Type B pancreatic cell (in vitro differentiated cells): ENCODE results near the gene PRR15. TPM values are rescaled to one million over a fixed set of nuclear protein-coding genes. Genes with fewer than 3 reads are reported as not detected.
"Not testable (repeated sequence)": the region's sequence is repeated elsewhere in the genome, so short reads cannot be mapped to it uniquely, and the experiment has no call there.

ENCODE experiments used
- DNase-seq: peaks from one replicate; pipeline ENCODE4 v3.0.0; 2021; ENCODE audit warnings: mixed read lengths; ENCODE audit not compliant: unreplicated experiment; ENCODE audit errors: extremely low spot score
- H3K27ac Mint-ChIP-seq: 2 replicates; pipeline ENCODE4 v1.8.0; 2021; ENCODE audit warnings: mild to moderate bottlenecking, mixed read lengths
- H3K27me3 Mint-ChIP-seq: 2 replicates; pipeline ENCODE4 v1.8.0; 2021; ENCODE audit warnings: mixed read lengths
- H3K36me3 Mint-ChIP-seq: 2 replicates; pipeline ENCODE4 v1.8.0; 2021; ENCODE audit warnings: mixed read lengths
- H3K4me1 Mint-ChIP-seq: one replicate; pipeline ENCODE4 v1.8.0; 2021; ENCODE audit warnings: mixed read lengths; ENCODE audit not compliant: unreplicated experiment
- H3K4me3 Mint-ChIP-seq: 2 replicates; pipeline ENCODE4 v1.8.0; 2021; ENCODE audit warnings: mild to moderate bottlenecking, mixed read lengths
- H3K9me3 Mint-ChIP-seq: 2 replicates; pipeline ENCODE4 v1.8.0; 2021; ENCODE audit warnings: mixed read lengths
- long read RNA-seq: library from polyadenylated mRNA; unstranded; transcript quantifications from one replicate; pipeline ENCODE4 v2.0.0, GENCODE V29; 2020
- total RNA-seq: library from RNA; stranded (reverse); gene quantifications from 2 replicates; pipeline ENCODE4 v1.2.1, GENCODE V29; 2021; ENCODE audit warnings: low replicate concordance
- TF ChIP-seq, protein P1 (sequence below): fragments of 200-600 bp; sonication (generic); conservative IDR thresholded peaks from 2 replicates; pipeline ENCODE4 v1.5.0; 2021; ENCODE audit warnings: antibody characterized with exemption, mild to moderate bottlenecking

PRR15 gene, protein sequence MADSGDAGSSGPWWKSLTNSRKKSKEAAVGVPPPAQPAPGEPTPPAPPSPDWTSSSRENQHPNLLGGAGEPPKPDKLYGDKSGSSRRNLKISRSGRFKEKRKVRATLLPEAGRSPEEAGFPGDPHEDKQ
- 10.8 and 36.0 TPM in 2 replicates for total RNA-seq
- long read RNA-seq, partial matches to known transcripts, result 0 of 3 reads
- long read RNA-seq, other reads (novel, unspliced or antisense), result 1 of 3 reads

DNA sequence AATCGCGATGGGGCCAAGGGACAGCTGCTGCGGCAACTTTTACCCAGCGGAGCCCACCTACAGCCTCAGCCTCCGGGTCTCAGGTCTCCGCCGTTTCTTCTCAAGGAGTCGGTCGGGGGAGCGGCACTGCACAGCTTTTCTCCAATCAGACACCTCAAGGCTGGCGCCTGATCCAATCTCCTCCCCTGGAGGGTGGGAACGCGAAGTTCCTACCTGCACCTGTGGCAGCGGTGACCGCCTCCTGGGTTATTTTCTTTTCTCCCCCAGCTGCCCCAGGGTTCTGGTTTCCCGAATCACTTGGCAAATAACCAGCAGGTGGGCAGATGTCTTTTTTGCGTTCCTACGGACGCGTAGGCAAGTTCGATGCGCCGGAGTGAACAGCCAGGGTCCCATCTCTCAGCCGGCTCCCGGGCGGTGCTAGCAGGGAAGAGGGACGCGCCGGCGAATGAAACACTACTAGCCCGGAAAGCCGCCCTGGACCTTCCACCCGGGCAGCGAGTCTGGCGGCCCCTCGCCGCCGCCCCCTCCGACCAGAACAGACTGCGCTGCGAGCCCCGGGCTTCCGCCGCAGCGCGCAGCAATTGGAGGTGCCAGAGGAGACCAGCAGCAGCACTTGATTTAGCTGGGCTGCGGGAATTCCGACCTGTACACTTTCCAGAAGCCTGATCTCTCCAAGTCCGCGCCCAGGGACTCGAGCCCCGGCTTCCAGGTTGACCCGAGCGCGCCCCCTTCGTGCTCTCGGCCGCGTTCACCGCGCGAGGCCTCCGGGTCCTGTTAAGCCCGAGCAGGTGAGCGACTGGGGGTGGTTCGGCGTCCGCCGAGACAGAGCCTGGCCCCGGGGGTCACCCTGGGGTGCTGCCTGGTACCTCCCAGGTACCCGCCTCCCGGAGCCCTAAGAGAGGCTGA lies at the start of gene PRR15:
TSS of gene PRR15 (plus strand) at position 246 of the 906 bp plus-strand sequence. CDS start 2,495 bp downstream, outside the sequence.
- peak; percentile 72 for DNase-seq
- H3K4me3 Mint-ChIP-seq, result peak within 1 kb of the TSS; percentile 99
- no peaks in the 10 kb centered on the region for H3K9me3 Mint-ChIP-seq
- H3K36me3 Mint-ChIP-seq, result peaks cover 3% of the 10 kb centered on the region
- H3K27me3 Mint-ChIP-seq, result peaks cover 43% of the 10 kb centered on the region
- TF ChIP-seq, protein P1, sequence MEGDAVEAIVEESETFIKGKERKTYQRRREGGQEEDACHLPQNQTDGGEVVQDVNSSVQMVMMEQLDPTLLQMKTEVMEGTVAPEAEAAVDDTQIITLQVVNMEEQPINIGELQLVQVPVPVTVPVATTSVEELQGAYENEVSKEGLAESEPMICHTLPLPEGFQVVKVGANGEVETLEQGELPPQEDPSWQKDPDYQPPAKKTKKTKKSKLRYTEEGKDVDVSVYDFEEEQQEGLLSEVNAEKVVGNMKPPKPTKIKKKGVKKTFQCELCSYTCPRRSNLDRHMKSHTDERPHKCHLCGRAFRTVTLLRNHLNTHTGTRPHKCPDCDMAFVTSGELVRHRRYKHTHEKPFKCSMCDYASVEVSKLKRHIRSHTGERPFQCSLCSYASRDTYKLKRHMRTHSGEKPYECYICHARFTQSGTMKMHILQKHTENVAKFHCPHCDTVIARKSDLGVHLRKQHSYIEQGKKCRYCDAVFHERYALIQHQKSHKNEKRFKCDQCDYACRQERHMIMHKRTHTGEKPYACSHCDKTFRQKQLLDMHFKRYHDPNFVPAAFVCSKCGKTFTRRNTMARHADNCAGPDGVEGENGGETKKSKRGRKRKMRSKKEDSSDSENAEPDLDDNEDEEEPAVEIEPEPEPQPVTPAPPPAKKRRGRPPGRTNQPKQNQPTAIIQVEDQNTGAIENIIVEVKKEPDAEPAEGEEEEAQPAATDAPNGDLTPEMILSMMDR, result no peak
- H3K27ac Mint-ChIP-seq, result peak within 1 kb of the TSS; percentile 94
- peaks cover 17% of the 10 kb centered on the region for H3K4me1 Mint-ChIP-seq

DNA sequence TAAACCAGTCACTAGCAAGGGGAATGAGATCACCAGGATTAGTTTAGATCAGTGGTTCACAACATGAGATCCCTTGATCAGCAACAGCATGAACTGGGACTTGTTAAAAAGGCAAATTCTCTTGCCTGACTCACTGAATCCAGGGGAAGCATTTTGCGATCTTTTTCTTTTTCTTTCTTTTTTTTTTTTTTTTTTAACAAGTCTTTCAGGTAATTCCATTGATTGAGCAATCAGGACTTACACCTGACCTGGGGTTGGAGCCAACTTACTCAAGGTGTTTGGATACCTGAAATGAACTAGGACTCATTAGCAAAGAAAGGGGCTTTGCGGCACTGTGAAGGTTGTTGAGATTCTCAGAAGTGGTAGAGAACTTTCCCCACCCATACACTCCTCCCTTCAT lies 47.1 kb upstream of the PRR15 start:
- TF ChIP-seq, protein P1, result no peak
- no peaks in the 10 kb centered on the region for H3K4me1 Mint-ChIP-seq
- H3K27me3 Mint-ChIP-seq, result no peaks in the 10 kb centered on the region
- H3K9me3 Mint-ChIP-seq, result no peaks in the 10 kb centered on the region
- no peak overlapping the region for H3K4me3 Mint-ChIP-seq
- DNase-seq, result no peak
- H3K27ac Mint-ChIP-seq, result no peak overlapping the region
- H3K36me3 Mint-ChIP-seq, result peaks cover 5% of the 10 kb centered on the region

DNA sequence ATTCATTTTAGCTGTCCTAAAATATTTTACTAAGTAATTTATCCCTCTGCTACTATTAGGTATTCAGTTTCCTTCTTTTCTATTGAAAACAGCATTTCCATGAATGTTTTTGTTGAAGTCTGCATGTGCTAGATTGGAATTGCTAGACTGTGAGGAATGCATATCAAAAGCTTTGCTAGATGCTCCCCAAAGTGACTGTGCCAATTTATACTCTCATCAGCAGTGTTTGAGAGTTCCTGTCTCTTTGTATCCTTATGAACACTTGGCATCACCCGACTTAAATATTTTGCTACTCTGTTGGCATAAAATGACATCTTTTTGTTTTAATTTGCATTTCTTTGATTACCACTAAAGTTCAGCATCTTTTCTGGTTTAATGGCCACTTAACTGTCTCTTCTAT lies 45.0 kb upstream of the PRR15 start:
- Mint-ChIP-seq H3K27me3 (no peaks in the 10 kb centered on the region), H3K27ac (no peak overlapping the region), H3K9me3 (peaks cover 5% of the 10 kb centered on the region), H3K36me3 (no peaks in the 10 kb centered on the region), H3K4me1 (no peaks in the 10 kb centered on the region), H3K4me3 (no peak overlapping the region)
- TF ChIP-seq, protein P1, result no peak
- no peak for DNase-seq

DNA sequence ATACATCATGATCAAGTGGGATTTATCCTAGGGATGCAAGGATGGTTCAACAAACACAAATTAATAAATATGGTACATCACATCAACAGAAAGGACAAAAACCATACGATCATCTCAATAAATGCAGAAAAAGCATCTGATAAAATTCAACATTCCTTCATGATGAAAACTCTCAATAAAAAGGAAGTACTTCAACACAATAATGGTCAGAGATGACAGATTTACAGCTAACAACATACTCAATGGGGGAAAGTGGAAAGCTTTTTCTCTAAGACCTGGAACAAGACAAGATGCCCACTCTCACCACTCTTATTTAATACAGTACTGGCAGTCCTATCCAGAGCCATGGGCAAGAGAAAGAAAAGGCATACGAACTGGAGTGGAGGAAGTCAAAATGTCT lies 39.9 kb upstream of the PRR15 start:
- Mint-ChIP-seq H3K9me3 (peaks cover 5% of the 10 kb centered on the region), H3K36me3 (no peaks in the 10 kb centered on the region), H3K27ac (no peak overlapping the region), H3K27me3 (no peaks in the 10 kb centered on the region), H3K4me1 (no peaks in the 10 kb centered on the region), H3K4me3 (no peak overlapping the region)
- TF ChIP-seq, protein P1, result no peak
- no peak for DNase-seq

DNA sequence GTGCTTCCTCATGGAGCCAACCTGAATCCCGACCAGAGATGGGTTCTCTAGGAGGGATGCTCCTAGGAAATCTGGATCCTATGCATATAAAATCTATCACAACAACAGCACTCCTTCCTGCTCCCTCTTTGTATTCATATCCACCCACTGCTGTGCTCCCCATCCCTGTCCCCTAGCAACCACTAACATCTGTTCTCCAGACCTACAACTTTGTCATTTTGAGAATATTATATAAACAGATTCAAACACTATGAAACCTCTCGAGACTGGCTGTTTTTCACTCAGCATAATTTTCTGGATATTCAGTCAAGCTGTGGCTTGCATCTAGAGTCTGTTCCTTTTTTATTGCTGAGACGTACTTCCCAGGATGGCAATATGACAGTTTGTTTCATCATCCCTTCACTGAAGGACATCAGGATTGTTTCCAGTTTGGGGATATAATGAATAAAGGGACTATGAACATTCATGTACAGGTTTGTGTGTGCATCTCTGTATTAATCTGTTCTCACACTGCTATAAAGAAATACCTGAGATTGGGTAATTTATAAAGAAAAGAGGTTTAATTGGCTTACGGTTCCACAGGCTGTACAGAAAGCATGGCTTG lies 36.0 kb upstream of the PRR15 start:
- no peak overlapping the region for H3K4me3 Mint-ChIP-seq
- peaks cover 14% of the 10 kb centered on the region for H3K9me3 Mint-ChIP-seq
- peaks cover 5% of the 10 kb centered on the region for H3K36me3 Mint-ChIP-seq
- TF ChIP-seq, protein P1, result no peak
- H3K27me3 Mint-ChIP-seq, result no peaks in the 10 kb centered on the region
- no peak for DNase-seq
- no peaks in the 10 kb centered on the region for H3K4me1 Mint-ChIP-seq
- H3K27ac Mint-ChIP-seq, result no peak overlapping the region

DNA sequence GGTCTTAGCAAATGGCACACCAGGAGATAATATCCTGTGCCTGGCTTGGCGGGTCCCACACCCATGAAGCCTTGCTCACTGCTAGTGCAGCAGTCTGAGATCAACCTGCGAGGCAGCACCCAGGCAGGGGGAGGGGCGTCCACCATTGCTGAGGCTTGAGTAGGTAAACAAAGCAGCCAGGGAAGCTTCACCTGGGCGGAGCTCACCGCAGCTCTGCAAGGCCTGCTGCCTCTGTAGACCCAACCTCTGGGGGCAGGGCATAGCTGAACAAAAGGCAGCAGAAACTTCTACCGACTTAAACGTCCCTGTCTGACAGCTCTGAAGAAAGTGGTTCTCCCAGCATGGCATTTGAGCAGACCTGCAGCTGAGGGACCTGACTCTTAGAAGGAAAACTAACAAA lies 35.1 kb upstream of the PRR15 start:
- not testable (repeated sequence) for H3K4me3 Mint-ChIP-seq, H3K27ac Mint-ChIP-seq, H3K4me1 Mint-ChIP-seq, DNase-seq, H3K27me3 Mint-ChIP-seq, H3K36me3 Mint-ChIP-seq
- H3K9me3 Mint-ChIP-seq, result peaks cover 14% of the 10 kb centered on the region
